Glutamatergic neuron (in vitro differentiated cells): ENCODE measurements around the gene UQCRC2. TPM values are rescaled to one million over a fixed set of nuclear protein-coding genes. Genes with fewer than 3 reads are reported as not detected.

Experiments used
- DNase-seq: peaks from one replicate; pipeline ENCODE4 v3.0.0; 2022
- H3K27ac Mint-ChIP-seq: one replicate; pipeline ENCODE4 v1.8.0; 2020; ENCODE audit warnings: mild to moderate bottlenecking, mixed read lengths, inconsistent platforms; ENCODE audit not compliant: unreplicated experiment
- H3K27me3 Mint-ChIP-seq: one replicate; pipeline ENCODE4 v1.8.0; 2020; ENCODE audit warnings: mild to moderate bottlenecking, moderate library complexity, mixed read lengths, inconsistent platforms; ENCODE audit not compliant: unreplicated experiment
- H3K36me3 Mint-ChIP-seq: one replicate; pipeline ENCODE4 v1.8.0; 2020; ENCODE audit warnings: mild to moderate bottlenecking, mixed read lengths, inconsistent platforms; ENCODE audit not compliant: unreplicated experiment
- H3K4me1 Mint-ChIP-seq: one replicate; pipeline ENCODE4 v1.8.0; 2020; ENCODE audit warnings: mild to moderate bottlenecking, low read depth, mixed read lengths, inconsistent platforms; ENCODE audit not compliant: unreplicated experiment
- H3K4me3 Mint-ChIP-seq: one replicate; pipeline ENCODE4 v1.8.0; 2020; ENCODE audit warnings: mild to moderate bottlenecking, mixed read lengths, inconsistent platforms; ENCODE audit not compliant: unreplicated experiment
- H3K9me3 Mint-ChIP-seq: one replicate; pipeline ENCODE4 v1.8.0; 2020; ENCODE audit warnings: mild to moderate bottlenecking, moderate library complexity, mixed read lengths, inconsistent platforms; ENCODE audit not compliant: unreplicated experiment
- CTCF ChIP-seq: fragments of 200-600 bp; sonication (generic); IDR thresholded peaks from one replicate; pipeline ENCODE4 v1.5.0; 2021; ENCODE audit not compliant: partially characterized antibody, unreplicated experiment
- total RNA-seq: library from RNA; stranded (reverse); fragmentation: NEBNext Ultra II Directional; extraction: Animal tissue kit (Norgen Biotek cat#: 25700); gene quantifications from one replicate; pipeline ENCODE4 v1.2.1, GENCODE V29; 2021; ENCODE audit not compliant: unreplicated experiment

UQCRC2 gene
- total RNA-seq, 1 donor from 2014 or later, result 193 TPM

- Mint-ChIP-seq H3K36me3 (no peaks in the 10 kb centered on the region), H3K9me3 (no peaks in the 10 kb centered on the region), H3K4me1 (no peaks in the 10 kb centered on the region), H3K27ac (no peak overlapping the region), H3K4me3 (no peak overlapping the region), H3K27me3 (peaks cover 1% of the 10 kb centered on the region)
- no peak for TF ChIP-seq CTCF
- no peak for DNase-seq
Measured at GRCh38 chr16:21982108-21982507, 28.9 kb downstream of the UQCRC2 start.

- TF ChIP-seq CTCF, result no peak
- no peaks in the 10 kb centered on the region for H3K9me3 Mint-ChIP-seq
- no peak for DNase-seq
- H3K27me3 Mint-ChIP-seq, result peaks cover 6% of the 10 kb centered on the region
- H3K27ac Mint-ChIP-seq, result no peak overlapping the region
- no peak overlapping the region for H3K4me3 Mint-ChIP-seq
- no peaks in the 10 kb centered on the region for H3K36me3 Mint-ChIP-seq
- H3K4me1 Mint-ChIP-seq, result no peaks in the 10 kb centered on the region
Measured at GRCh38 chr16:21984062-21984461, 30.9 kb downstream of the UQCRC2 start.

- TF ChIP-seq CTCF, result no peak
- no peak overlapping the region for H3K27ac Mint-ChIP-seq
- H3K9me3 Mint-ChIP-seq, result no peaks in the 10 kb centered on the region
- H3K4me3 Mint-ChIP-seq, result no peak overlapping the region
- DNase-seq, result no peak
- no peaks in the 10 kb centered on the region for H3K36me3 Mint-ChIP-seq
- H3K27me3 Mint-ChIP-seq, result peaks cover 6% of the 10 kb centered on the region
- H3K4me1 Mint-ChIP-seq, result no peaks in the 10 kb centered on the region
Measured at GRCh38 chr16:21985524-21985923, 32.4 kb downstream of the UQCRC2 start.

- Mint-ChIP-seq H3K4me3 (no peak overlapping the region), H3K9me3 (no peaks in the 10 kb centered on the region), H3K27me3 (peaks cover 6% of the 10 kb centered on the region), H3K4me1 (no peaks in the 10 kb centered on the region), H3K27ac (no peak overlapping the region), H3K36me3 (no peaks in the 10 kb centered on the region)
- DNase-seq, result no peak
- TF ChIP-seq CTCF, result no peak
Measured at GRCh38 chr16:21986692-21987246, 33.6 kb downstream of the UQCRC2 start.

- H3K4me1 Mint-ChIP-seq, result no peaks in the 10 kb centered on the region
- H3K9me3 Mint-ChIP-seq, result no peaks in the 10 kb centered on the region
- H3K27ac Mint-ChIP-seq, result no peak overlapping the region
- TF ChIP-seq CTCF, result no peak
- DNase-seq, result no peak
- H3K36me3 Mint-ChIP-seq, result no peaks in the 10 kb centered on the region
- H3K27me3 Mint-ChIP-seq, result peaks cover 6% of the 10 kb centered on the region
- H3K4me3 Mint-ChIP-seq, result no peak overlapping the region
Measured at GRCh38 chr16:21987498-21987897, 34.3 kb downstream of the UQCRC2 start.
